H1 (cell line): ENCODE measurements around the gene DPYD. TPM values are rescaled to one million over a fixed set of nuclear protein-coding genes. Genes with fewer than 3 reads are reported as not detected.

ENCODE experiments used
- CTCF ChIA-PET: fragments of 300-600 bp; sonication (Branson Sonifier 250); formaldehyde crosslinking; loops from one replicate; lab custom pipeline; 2021; ENCODE audit not compliant: partially characterized antibody; lab: Charles Lee
- POLR2A ChIA-PET: fragments of 300-600 bp; sonication (Branson Sonifier 250); formaldehyde crosslinking; loops from one replicate; lab custom pipeline; 2021; ENCODE audit warnings: inconsistent platforms; ENCODE audit not compliant: partially characterized antibody; lab: Charles Lee
- DNase-seq, 2 experiments: peaks; one replicate each; pipeline versions ENCODE4 v3.0.0 to v3.0.0-alpha.2; 2010 to 2022; ENCODE audit warnings: low spot score in 2 of 2, low read depth in 1 of 2, mixed read lengths in 1 of 2
- FAIRE-seq: peaks from 2 replicates; lab custom pipeline; 2011; peaks lifted over from hg19 to GRCh38; lab: Jason Lieb, UNC
- H2AFZ ChIP-seq: 2 replicates; pipeline ENCODE4 v1.8.1; 2012; ENCODE audit warnings: low read length, inconsistent platforms
- H2AK5ac ChIP-seq: 2 replicates; pipeline ENCODE4 v1.6.1; 2013; ENCODE audit warnings: low read depth, low read length
- H2BK120ac ChIP-seq: replicated peaks from 2 replicates; pipeline ENCODE3; 2013; ENCODE audit warnings: low read depth, low read length, inconsistent platforms
- H2BK12ac ChIP-seq: 2 replicates; pipeline ENCODE4 v1.6.1; 2013; ENCODE audit warnings: low read depth, low read length
- H2BK15ac ChIP-seq: 2 replicates; pipeline ENCODE4 v1.6.1; 2013; ENCODE audit warnings: low read length
- H2BK20ac ChIP-seq: 2 replicates; pipeline ENCODE4 v1.6.1; 2013; ENCODE audit warnings: low read length
- H2BK5ac ChIP-seq: 2 replicates; pipeline ENCODE4 v1.6.1; 2013; ENCODE audit warnings: low read depth, low read length
- H3K14ac ChIP-seq: 2 replicates; pipeline ENCODE4 v1.6.1; 2013; ENCODE audit warnings: inconsistent platforms; ENCODE audit not compliant: insufficient read length
- H3K18ac ChIP-seq: 2 replicates; pipeline ENCODE4 v1.6.1; 2013; ENCODE audit warnings: low read length; ENCODE audit errors: extremely low read depth
- H3K23ac ChIP-seq: 2 replicates; pipeline ENCODE4 v1.6.1; 2013; ENCODE audit warnings: inconsistent platforms; ENCODE audit not compliant: insufficient read length
- H3K23me2 ChIP-seq: 2 replicates; pipeline ENCODE4 v1.6.1; 2013; ENCODE audit warnings: low read depth, low read length
- H3K27ac ChIP-seq: 2 replicates; pipeline ENCODE4 v1.6.1; 2011; ENCODE audit warnings: low read depth, low read length, inconsistent platforms
- H3K27me3 ChIP-seq, 4 experiments: replicated peaks in 1 of 4; 1 replicate in 1 of 4; 2 replicates in 3 of 4; pipeline versions ENCODE4 v1.6.1 to v1.8.1; 2011 to 2013; ENCODE audit warnings: low read length in 3 of 4, mild to moderate bottlenecking in 3 of 4, inconsistent platforms in 2 of 4, mixed read lengths in 2 of 4, moderate library complexity in 1 of 4; ENCODE audit not compliant: control insufficient read depth in 3 of 4, insufficient read depth in 3 of 4; ENCODE audit errors: extremely low read depth in 1 of 4
- H3K36me3 ChIP-seq, 4 experiments: 2 replicates each; pipeline versions ENCODE4 v1.6.1 to v1.8.1; 2011 to 2013; ENCODE audit warnings: mild to moderate bottlenecking in 4 of 4, low read length in 3 of 4, moderate library complexity in 2 of 4, control low read depth in 1 of 4, inconsistent platforms in 1 of 4; ENCODE audit not compliant: insufficient read depth in 4 of 4, control insufficient read depth in 2 of 4
- H3K4ac ChIP-seq: replicated peaks from 2 replicates; pipeline ENCODE3; 2013; ENCODE audit warnings: low read length, low read depth, mixed read lengths, inconsistent platforms; ENCODE audit not compliant: insufficient read length
- H3K4me1 ChIP-seq, 4 experiments: replicated peaks in 1 of 4; 1 replicate in 1 of 4; 2 replicates in 3 of 4; pipeline versions ENCODE4 v1.6.1 to v1.8.1; 2011 to 2013; ENCODE audit warnings: low read length in 3 of 4, inconsistent platforms in 2 of 4, mixed read lengths in 1 of 4; ENCODE audit not compliant: insufficient read depth in 4 of 4, control insufficient read depth in 3 of 4
- H3K4me2 ChIP-seq, 2 experiments: 2 replicates each; pipeline versions ENCODE4 v1.6.1 to v1.8.1; 2011 to 2013; ENCODE audit warnings: low read depth in 2 of 2, low read length in 2 of 2, control low read depth in 1 of 2, inconsistent platforms in 1 of 2, mild to moderate bottlenecking in 1 of 2; ENCODE audit not compliant: insufficient read depth in 1 of 2
- H3K4me3 ChIP-seq, 4 experiments: fragments of 200-600, 300-600 bp in 1 of 4; sonication (generic), shearing (Covaris generic), sonication (Bioruptor Twin) in 1 of 4; 2 replicates each; pipeline versions ENCODE4 v1.5.1 to v1.8.1; 2011 to 2016; ENCODE audit warnings: low read length in 4 of 4, low read depth in 3 of 4, control low read depth in 2 of 4, inconsistent platforms in 2 of 4, mild to moderate bottlenecking in 2 of 4, mixed read lengths in 1 of 4, moderate library complexity in 1 of 4; ENCODE audit not compliant: insufficient read depth in 2 of 4; ENCODE audit errors: extremely low read depth in 1 of 4
- H3K56ac ChIP-seq: replicated peaks from 2 replicates; pipeline ENCODE3; 2013; ENCODE audit warnings: low read depth, mild to moderate bottlenecking, mixed read lengths, low read length, inconsistent platforms; ENCODE audit not compliant: insufficient read length
- H3K79me1 ChIP-seq: 2 replicates; pipeline ENCODE4 v1.6.1; 2013; ENCODE audit warnings: low read depth, low read length, control low read depth
- H3K79me2 ChIP-seq, 2 experiments: 2 replicates each; pipeline versions ENCODE4 v1.6.1 to v1.8.1; 2012 to 2013; ENCODE audit warnings: low read length in 2 of 2, mild to moderate bottlenecking in 2 of 2, inconsistent platforms in 1 of 2; ENCODE audit not compliant: insufficient read depth in 2 of 2, control insufficient read depth in 1 of 2
- H3K9ac ChIP-seq, 4 experiments: replicated peaks in 1 of 4; 1 replicate in 1 of 4; 2 replicates in 3 of 4; pipeline versions ENCODE4 v1.6.1 to v1.8.1; 2011 to 2013; ENCODE audit warnings: low read depth in 3 of 4, low read length in 3 of 4, control low read depth in 2 of 4, mild to moderate bottlenecking in 2 of 4, moderate library complexity in 2 of 4, inconsistent platforms in 1 of 4; ENCODE audit errors: extremely low read depth in 1 of 4
- H3K9me3 ChIP-seq, 2 experiments: 2 replicates each; pipeline versions ENCODE4 v1.6.1 to v1.8.1; 2012 to 2013; ENCODE audit warnings: mild to moderate bottlenecking in 2 of 2, moderate library complexity in 2 of 2, control low read depth in 1 of 2, inconsistent platforms in 1 of 2, low read depth in 1 of 2, low read length in 1 of 2, mixed read lengths in 1 of 2; ENCODE audit not compliant: insufficient read depth in 2 of 2
- H4K20me1 ChIP-seq, 2 experiments: replicated peaks in 1 of 2; 2 replicates each; pipeline versions ENCODE3 to v1.8.1; 2011 to 2013; ENCODE audit warnings: inconsistent platforms in 2 of 2, low read length in 2 of 2, mild to moderate bottlenecking in 1 of 2; ENCODE audit not compliant: insufficient read depth in 2 of 2, control insufficient read depth in 1 of 2
- H4K5ac ChIP-seq: 2 replicates; pipeline ENCODE4 v1.6.1; 2013; ENCODE audit warnings: low read length, low read depth, mixed read lengths, inconsistent platforms; ENCODE audit not compliant: insufficient read length
- H4K8ac ChIP-seq: 2 replicates; pipeline ENCODE4 v1.8.0; 2013; ENCODE audit warnings: mild to moderate bottlenecking, moderate library complexity, low read length, inconsistent platforms; ENCODE audit not compliant: insufficient read depth; ENCODE audit errors: extremely low read depth
- H4K91ac ChIP-seq: replicated peaks from 2 replicates; pipeline ENCODE3; 2013; ENCODE audit warnings: low read length, mixed read lengths, inconsistent platforms; ENCODE audit not compliant: insufficient read length
- BACH1 ChIP-seq: IDR thresholded peaks from 2 replicates; pipeline ENCODE4 v1.6.1; 2012; ENCODE audit warnings: low read length, improper control_type of control experiment
- HDAC6 ChIP-seq: IDR thresholded peaks from one replicate; pipeline ENCODE4 v1.7.1; 2012; ENCODE audit warnings: low read depth, mild to moderate bottlenecking, inconsistent platforms, low read length, moderate library complexity
- KDM1A ChIP-seq: fragments of 200-600, 300-600 bp; sonication (generic); IDR thresholded peaks from 2 replicates; pipeline ENCODE4 v1.7.1; 2016; ENCODE audit warnings: mild to moderate bottlenecking, low read length, borderline replicate concordance
- KDM4A ChIP-seq: IDR thresholded peaks from one replicate; pipeline ENCODE4 v1.7.1; 2012; ENCODE audit warnings: low read depth, mild to moderate bottlenecking, moderate library complexity, low read length, inconsistent platforms; ENCODE audit not compliant: severe bottlenecking
- RBBP5 ChIP-seq: IDR thresholded peaks from 2 replicates; pipeline ENCODE4 v1.7.1; 2012; ENCODE audit warnings: low read depth, mild to moderate bottlenecking, inconsistent platforms, low read length, moderate library complexity, borderline replicate concordance
- RFX5 ChIP-seq: IDR thresholded peaks from 2 replicates; pipeline ENCODE4 v1.6.1; 2011; ENCODE audit warnings: low read depth, low read length, improper control_type of control experiment, borderline replicate concordance
- RXRA ChIP-seq: IDR thresholded peaks from 2 replicates; pipeline ENCODE4 v1.6.1; 2011; ENCODE audit warnings: low read depth, mild to moderate bottlenecking, low read length, moderate library complexity; ENCODE audit not compliant: insufficient read depth
- SIX5 ChIP-seq: IDR thresholded peaks from 2 replicates; pipeline ENCODE4 v1.6.1; 2011; ENCODE audit warnings: mild to moderate bottlenecking, low read depth, low read length
- SP2 ChIP-seq: IDR thresholded peaks from 2 replicates; pipeline ENCODE4 v1.6.1; 2012; ENCODE audit warnings: mild to moderate bottlenecking, low read length, inconsistent platforms
- TAF7 ChIP-seq: optimal IDR thresholded peaks from 2 replicates; pipeline ENCODE3; 2011; ENCODE audit warnings: low read depth, mild to moderate bottlenecking, inconsistent platforms, low read length, moderate library complexity, borderline replicate concordance
- USF2 ChIP-seq: IDR thresholded peaks from 2 replicates; pipeline ENCODE4 v1.6.1; 2011; ENCODE audit warnings: low read length, improper control_type of control experiment
- ZNF274 ChIP-seq: IDR thresholded peaks from 2 replicates; pipeline ENCODE4 v1.7.0; 2012; ENCODE audit warnings: low read length, borderline replicate concordance; ENCODE audit errors: extremely low read depth
- WGBS, 2 experiments: shearing (Covaris generic) in 1 of 2; methylation state at CpG; one replicate each; pipeline versions ENCODE4 v1.1.6 to v1.1.7; 2013 to 2015; ENCODE audit warnings: low lambda C conversion rate in 2 of 2, mixed read lengths in 2 of 2, inconsistent platforms in 1 of 2, low coverage in 1 of 2, missing lambda C conversion rate in 1 of 2; ENCODE audit not compliant: insufficient replicate concordance in 2 of 2, insufficient coverage in 1 of 2, insufficient read length in 1 of 2; ENCODE audit errors: extremely low coverage in 1 of 2, missing lambda C conversion rate in 1 of 2; 5-methylcytosine and 5-hydroxymethylcytosine counted together
- polyA plus RNA-seq, 7 experiments: library from polyadenylated mRNA; depleted of rRNA in 3 of 7; stranded (reverse) in 5 of 7; unstranded in 2 of 7; fragments of >200 nt in 5 of 7; fragments of 200-250 nt in 2 of 7; gene quantifications; 1 replicate in 5 of 7; 2 replicates in 1 of 7; 4 replicates in 1 of 7; pipeline versions ENCODE4 v1.2.1 to v1.2.3, GENCODE V29; 2011 to 2013; ENCODE audit warnings: missing spikeins in 2 of 7, mixed read lengths in 2 of 7
- total RNA-seq: library from RNA; stranded (reverse); fragmentation: NEBNext Ultra II Directional; extraction: Animal tissue kit (Norgen Biotek cat#: 25700); gene quantifications from 2 replicates; pipeline ENCODE4 v1.2.1, GENCODE V29; 2021

The DPYD gene
- total and polyA plus RNA-seq, 2 of the 8 experiments (the other 6 are each of a cell fraction or from before 2014, with no cell fraction given) = 0.29 to 0.73 TPM

GRCh38 chr1:97372531-97372930 is 548.3 kb downstream of the DPYD start:
- no peak overlapping the region for H3K4ac ChIP-seq
- H3K27me3 ChIP-seq = no peaks in the 10 kb centered on the region
- no peak overlapping the region for H3K9ac ChIP-seq
- H3K23ac ChIP-seq = no peak overlapping the region
- no peaks in the 10 kb centered on the region for H3K9me3 ChIP-seq
- no peak overlapping the region for H2BK5ac ChIP-seq
- H3K79me1 ChIP-seq = no peaks in the 10 kb centered on the region
- H4K8ac ChIP-seq = no peak overlapping the region
- ChIA-PET POLR2A (no interaction called here), CTCF (interaction anchor here (1.3 kb wide), 1 partner anchor 13 kb away, joined by 4 read pairs; no protein-coding TSS in a partner anchor)
- no peak overlapping the region for H2AFZ ChIP-seq
- WGBS, 2 experiments = 87% methylated on average over 1 of the region's 1 CpG; no CpG with 5 or more reads in 1 of the 2 experiments
- H4K5ac ChIP-seq = no peak overlapping the region
- H3K79me2 ChIP-seq = no peaks in the 10 kb centered on the region
- H3K4me1 ChIP-seq = peaks cover 0 to 3% (median 0%) of the 10 kb centered on the region in 4 experiments; a peak in 1 of 7 replicates
- no peak for FAIRE-seq
- H2BK120ac ChIP-seq = no peak overlapping the region
- no peak overlapping the region for H2AK5ac ChIP-seq
- H3K4me3 ChIP-seq = no peak overlapping the region
- H3K27ac ChIP-seq = no peak overlapping the region
- no peak for TF ChIP-seq ZNF274
- no peak for TF ChIP-seq USF2
- no peak for TF ChIP-seq RFX5
- TF ChIP-seq TAF7 = no peak
- TF ChIP-seq RBBP5 = no peak
- TF ChIP-seq KDM4A = no peak
- no peak for TF ChIP-seq SIX5
- TF ChIP-seq KDM1A = no peak
- TF ChIP-seq RXRA = no peak
- TF ChIP-seq SP2 = no peak
- TF ChIP-seq HDAC6 = no peak
- no peak for TF ChIP-seq BACH1
- H2BK12ac ChIP-seq = no peak overlapping the region
- no peak overlapping the region for H3K14ac ChIP-seq
- DNase-seq = no peak
- no peak overlapping the region for H3K4me2 ChIP-seq
- no peak overlapping the region for H2BK15ac ChIP-seq
- H3K18ac ChIP-seq = no peak overlapping the region
- H4K20me1 ChIP-seq = no peaks in the 10 kb centered on the region
- no peak overlapping the region for H3K56ac ChIP-seq
- no peak overlapping the region for H2BK20ac ChIP-seq
- no peak overlapping the region for H4K91ac ChIP-seq
- H3K23me2 ChIP-seq = no peaks in the 10 kb centered on the region
- no peaks in the 10 kb centered on the region for H3K36me3 ChIP-seq
